ENCODE data around the gene SDF2. TPM values are rescaled to one million over a fixed set of nuclear protein-coding genes. Genes with fewer than 3 reads are reported as not detected.
"Not testable (repeated sequence)": the region's sequence is repeated elsewhere in the genome, so short reads cannot be mapped to it uniquely, and the experiment has no call there.

SDF2 gene
- polyA plus RNA-seq, 1 donor: 34.8 TPM

DNA sequence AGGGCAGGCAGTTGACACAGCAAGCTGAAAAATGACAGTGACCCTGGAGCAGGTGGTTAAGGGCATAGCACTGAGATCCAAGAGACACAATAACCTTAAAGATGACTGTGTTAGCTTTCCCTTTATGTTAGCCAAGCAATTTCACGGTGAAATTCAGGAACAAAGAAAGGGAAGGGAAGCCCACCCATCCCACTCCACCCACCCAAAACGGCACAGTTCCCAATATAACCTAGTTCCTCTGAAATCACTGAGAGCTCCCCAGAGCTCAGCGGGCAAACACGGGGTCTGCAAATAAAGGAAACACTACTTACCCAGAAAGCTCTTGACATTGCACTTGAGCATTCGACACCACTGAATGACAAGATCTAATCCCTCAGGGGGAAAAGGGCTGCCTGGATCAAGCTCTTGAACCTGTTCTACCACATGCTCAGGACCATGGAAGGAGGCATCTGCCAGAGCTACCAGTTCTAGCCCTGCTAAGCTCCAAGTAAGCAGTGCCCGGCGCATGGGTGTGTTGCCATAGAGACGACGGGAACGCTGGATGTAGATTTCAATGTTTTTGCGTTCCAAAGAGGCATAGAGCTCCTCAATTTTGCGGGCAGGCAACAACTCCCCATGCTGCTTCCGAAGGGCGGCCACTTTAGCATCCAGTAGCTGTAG is 27.4 kb downstream of the SDF2 start:
- no peak for DNase-seq (ENCODE audit: low read depth)

DNA sequence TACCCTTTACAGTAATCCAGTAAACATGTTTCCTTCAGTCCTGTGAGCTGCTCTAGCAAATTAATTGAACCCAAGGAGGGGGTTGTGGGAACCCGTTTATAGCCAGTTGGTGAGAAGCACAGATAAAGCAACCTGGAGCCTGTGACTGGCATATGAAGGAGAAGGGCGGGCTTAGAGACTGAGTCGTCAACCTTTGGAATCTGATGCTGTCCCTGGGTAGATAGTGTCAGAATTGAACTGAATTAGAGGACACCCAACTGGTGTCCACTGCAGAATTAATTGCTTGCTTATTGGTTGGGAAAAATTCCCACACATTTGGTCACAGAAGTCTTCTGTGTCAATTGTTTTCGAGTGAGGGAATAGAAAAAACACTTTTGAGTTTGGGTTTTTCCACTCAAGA is 34.9 kb downstream of the SDF2 start:
- no peak for DNase-seq (ENCODE audit: low read depth)

DNA sequence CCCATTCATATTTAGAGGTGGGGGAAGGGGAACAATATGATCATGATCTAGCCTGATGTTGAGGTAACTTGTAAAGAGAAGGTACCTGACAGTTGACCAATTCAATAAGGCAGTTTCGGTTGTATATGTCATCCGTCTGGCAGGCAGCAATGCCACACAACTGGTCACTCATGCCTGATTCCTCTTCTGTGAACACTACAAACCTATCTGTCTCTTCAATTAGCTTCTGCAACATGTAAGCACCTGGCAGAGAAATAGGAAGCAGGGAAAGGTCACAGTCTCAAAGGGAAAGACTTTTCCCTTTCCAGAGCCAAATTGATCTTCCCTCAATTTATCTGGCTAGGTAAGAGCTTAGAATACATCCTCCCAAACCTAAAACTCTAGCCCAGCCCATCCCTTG is 37.6 kb downstream of the SDF2 start:
- DNase-seq (ENCODE audit: low read depth): no peak

GRCh38 chr17:28623696-28624095 is 38.0 kb downstream of the SDF2 start:
- no peak for DNase-seq (ENCODE audit: low read depth)

GRCh38 chr17:28622186-28622585 is 39.5 kb downstream of the SDF2 start:
- no peak for DNase-seq (ENCODE audit: low read depth)

- no peak for DNase-seq (ENCODE audit: low read depth)
These were observed 41.7 kb downstream of the SDF2 start for GRCh38 chr17:28620010-28620409.

DNA sequence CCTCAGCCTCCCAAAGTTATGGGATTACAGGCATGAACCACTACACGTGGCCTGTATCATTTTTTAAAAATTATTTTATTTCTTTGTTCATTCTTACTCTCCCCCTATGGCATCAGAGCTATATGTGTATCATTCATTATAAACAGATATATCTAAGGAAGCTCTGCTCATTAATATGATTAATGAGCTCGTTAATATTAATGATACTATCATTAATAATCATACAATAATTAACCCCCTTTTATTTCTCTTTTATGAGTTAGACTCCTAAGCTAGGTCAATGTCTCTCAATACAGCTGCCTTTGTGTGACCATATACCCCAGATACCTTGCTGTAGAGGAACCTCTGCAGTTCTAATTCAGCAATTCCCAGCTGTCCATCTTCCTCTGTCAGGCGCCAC is 43.2 kb downstream of the SDF2 start:
- no peak for DNase-seq (ENCODE audit: low read depth)

DNA sequence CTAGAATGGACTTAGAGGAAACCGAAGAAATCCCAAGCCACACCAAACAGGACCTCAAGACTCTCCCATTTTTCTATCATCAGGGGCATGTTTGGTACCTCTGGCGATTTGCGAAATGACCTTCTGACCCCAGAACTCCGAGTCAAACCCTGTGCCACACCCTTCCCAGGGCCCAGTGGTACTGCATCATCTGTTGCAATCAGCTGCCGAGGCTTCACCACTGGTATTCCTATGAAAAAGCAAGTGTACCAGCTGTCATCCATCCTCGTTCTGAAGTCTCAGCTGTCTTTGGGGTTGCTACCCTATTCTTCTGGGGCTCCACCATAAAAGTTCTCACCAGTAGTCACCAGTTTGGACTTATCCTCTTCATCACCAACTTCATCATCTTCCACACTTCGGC is 45.4 kb downstream of the SDF2 start:
- DNase-seq (ENCODE audit: low read depth): no peak

GRCh38 chr17:28615260-28615940 is 46.3 kb downstream of the SDF2 start:
- DNase-seq (ENCODE audit: low read depth): no peak

GRCh38 chr17:28613931-28614381 is 47.8 kb downstream of the SDF2 start, which contains the start of gene RSKR:
RSKR (minus strand) TSS chr17:28614185; CDS start chr17:28614161, 24 bp downstream.
- no peak for DNase-seq (ENCODE audit: low read depth)

DNA sequence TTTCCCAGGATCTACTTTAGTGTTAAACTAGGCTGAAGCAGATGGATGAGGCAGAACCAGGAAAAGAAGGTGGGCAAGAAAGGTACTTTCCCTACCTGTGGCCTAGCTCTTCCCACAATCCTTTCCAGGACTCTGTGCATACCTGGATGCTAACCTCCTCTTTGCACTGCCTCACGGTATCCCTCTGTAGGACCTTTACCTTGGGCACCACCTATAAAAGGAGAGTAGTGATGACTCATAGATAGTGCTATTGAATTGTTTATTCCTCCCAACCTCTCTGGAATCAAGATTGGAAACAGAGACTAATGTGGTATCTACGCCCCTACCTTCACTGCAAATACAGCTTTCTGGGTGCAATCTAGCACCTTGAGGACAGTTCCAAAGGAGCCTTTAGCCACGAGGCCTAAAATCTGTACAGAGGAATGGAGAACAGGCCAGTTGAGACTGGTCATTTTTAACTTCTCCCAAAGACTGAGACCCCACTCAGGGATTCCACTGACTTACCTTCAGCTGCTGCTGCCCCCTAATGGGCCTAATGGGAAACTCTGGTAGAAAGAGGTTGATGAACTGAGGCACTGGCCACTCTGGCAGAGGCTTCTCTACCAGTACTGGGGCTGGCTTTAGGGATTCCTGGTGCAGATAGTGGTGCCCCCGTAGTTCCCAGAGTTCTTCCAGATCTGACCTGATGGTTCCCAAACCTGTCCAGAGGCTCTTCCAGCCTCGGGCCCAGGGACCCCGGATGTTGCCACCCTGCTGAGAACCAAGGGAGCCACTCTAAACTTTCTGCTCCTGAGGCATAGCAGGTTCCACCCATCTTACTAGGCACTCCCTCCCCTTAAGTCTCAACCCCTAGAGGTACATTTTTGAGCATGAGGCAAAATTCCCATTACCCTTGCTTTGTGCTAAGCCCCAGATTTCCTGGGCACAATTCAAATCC is 48.5 kb downstream of the SDF2 start:
- no peak for DNase-seq (ENCODE audit: low read depth)

GRCh38 chr17:28612531-28612930 is 49.2 kb downstream of the SDF2 start:
- no peak for DNase-seq (ENCODE audit: low read depth)

DNA sequence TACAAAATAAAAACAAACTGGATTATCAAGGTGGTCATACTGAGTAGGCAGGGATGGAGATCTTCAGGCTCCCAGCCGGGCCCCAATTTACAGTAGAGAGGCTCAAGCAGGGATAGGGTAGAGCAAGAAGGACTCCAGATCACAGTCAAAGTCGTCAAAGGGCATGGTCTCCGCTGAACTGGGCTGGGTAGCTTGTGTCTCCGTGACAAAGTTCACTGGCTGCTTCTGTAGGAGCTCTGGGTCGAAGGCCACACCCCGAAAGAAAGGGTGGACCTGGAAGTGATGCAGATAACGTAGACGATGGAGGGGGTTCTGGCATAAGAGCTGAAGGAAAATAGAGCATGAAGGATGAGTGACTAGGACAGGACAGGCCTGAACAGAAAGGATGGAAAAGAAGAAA is 51.3 kb downstream of the SDF2 start:
- no peak for DNase-seq (ENCODE audit: low read depth)

DNA sequence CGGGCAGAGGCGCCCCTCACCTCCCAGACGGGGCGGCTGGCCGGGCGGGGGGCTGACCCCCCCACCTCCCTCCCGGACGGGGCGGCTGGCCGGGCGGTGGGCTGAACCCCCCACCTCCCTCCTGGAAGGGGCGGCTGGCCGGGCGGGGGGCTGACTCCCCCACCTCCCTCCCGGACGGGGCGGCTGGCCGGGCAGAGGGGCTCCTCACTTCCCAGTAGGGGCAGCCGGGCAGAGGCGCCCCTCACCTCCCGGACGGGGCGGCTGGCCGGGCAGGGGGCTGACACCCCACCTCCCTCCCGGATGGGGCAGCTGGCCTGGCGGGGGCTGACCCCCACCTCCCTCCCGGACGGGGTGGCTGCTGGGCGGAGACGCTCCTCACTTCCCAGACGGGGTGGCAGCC is 57.7 kb downstream of the SDF2 start:
- not testable (repeated sequence) for DNase-seq (ENCODE audit: low read depth)

GRCh38 chr17:28599311-28600184 is 62.2 kb downstream of the SDF2 start:
- DNase-seq (ENCODE audit: low read depth): peak; percentile 35

- DNase-seq (ENCODE audit: low read depth): peak; percentile 77
These were observed 62.9 kb downstream of the SDF2 start, which contains the start of gene SPAG5 for GRCh38 chr17:28598799-28599310. SPAG5 (minus strand) TSS chr17:28599025; CDS start chr17:28598946, 79 bp downstream.

GRCh38 chr17:28598389-28598788 is 63.3 kb downstream of the SDF2 start:
- no peak for DNase-seq (ENCODE audit: low read depth)

Data from forelimb muscle (tissue), 1 donor.